Measurements from ENCODE around the gene CHTOP.

DNA sequence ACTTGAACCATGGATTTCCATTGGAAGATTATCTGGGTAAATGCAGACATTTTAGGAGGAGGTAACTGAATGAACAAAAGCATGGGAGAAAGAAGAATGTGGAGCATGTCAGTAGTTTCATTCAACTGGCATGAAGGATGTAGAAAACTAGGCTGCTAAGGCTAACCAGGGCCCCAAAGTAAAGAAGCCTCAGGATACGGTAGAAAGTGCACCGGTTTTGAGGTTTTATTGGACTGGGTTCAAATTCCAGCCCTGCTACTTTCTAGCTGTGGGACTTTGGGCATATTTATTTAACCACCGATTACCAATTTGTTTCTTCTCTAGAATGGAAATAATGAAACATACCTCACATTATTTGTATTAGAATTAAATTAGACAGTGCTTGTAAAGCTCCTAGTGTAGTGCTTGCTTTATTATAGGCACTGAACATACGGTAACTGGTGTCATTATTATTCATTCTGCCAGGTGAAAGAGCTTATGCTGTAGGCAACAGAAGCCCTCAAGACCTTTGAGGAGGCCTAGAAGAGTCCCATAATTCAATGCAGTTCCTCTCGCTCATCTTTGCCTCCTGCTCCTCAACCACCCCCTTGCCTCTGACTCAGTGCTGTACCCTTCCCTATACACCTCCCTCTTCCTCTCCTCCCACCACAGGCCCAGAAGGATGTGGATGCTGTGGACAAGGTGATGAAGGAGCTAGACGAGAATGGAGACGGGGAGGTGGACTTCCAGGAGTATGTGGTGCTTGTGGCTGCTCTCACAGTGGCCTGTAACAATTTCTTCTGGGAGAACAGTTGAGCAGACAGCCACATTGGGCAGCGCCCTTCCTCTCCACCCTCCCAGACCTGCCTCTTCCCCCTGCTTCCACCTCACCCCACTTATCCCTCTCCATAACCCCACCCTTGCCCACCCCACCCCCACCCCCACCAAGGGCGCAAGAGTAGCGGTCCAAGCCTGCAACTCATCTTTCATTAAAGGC lies 2.5 kb upstream of the CHTOP start:
- TF ChIP-seq CTCF (IDR thresholded peaks at IDR 0.05) (no peak), POLR2A (IDR thresholded peaks at IDR 0.05) (no peak)

All from upper lobe of left lung (tissue), 4 donors.